Activated B cell treated with CpG ODN at 0.5 μM for 24 hours (primary cell): ENCODE measurements around the gene KLHL2. TPM values are rescaled to one million over a fixed set of nuclear protein-coding genes. Genes with fewer than 3 reads are reported as not detected.

Source experiments
- ATAC-seq: fragments of 200-7000 bp; cut with Tn5 transposase; one replicate; pipeline ENCODE4 v1.10.0; 2021; ENCODE audit warnings: low read depth, mild to moderate bottlenecking, moderate library complexity
- CTCF ChIA-PET: fragments of 350-600 bp; sonication (Branson Sonifier 250); formaldehyde crosslinking; loops from one replicate; lab custom pipeline; 2021; ENCODE audit warnings: antibody characterized with exemption; lab: Charles Lee
- POLR2A ChIA-PET: fragments of 350-600 bp; sonication (Branson Sonifier 250); formaldehyde crosslinking; loops from one replicate; lab custom pipeline; 2021; ENCODE audit warnings: antibody characterized with exemption; lab: Charles Lee
- DNase-seq: peaks from one replicate; pipeline ENCODE4 v3.0.0; 2022
- H3K27ac Mint-ChIP-seq: one replicate; pipeline ENCODE4 v1.8.0; 2020; ENCODE audit warnings: mixed read lengths
- H3K27me3 Mint-ChIP-seq: one replicate; pipeline ENCODE4 v1.8.0; 2021; ENCODE audit warnings: mixed read lengths
- H3K36me3 Mint-ChIP-seq: one replicate; pipeline ENCODE4 v1.8.0; 2021; ENCODE audit warnings: low read depth, mixed read lengths
- H3K4me1 Mint-ChIP-seq: one replicate; pipeline ENCODE4 v1.8.0; 2021; ENCODE audit warnings: mixed read lengths
- H3K4me3 Mint-ChIP-seq: one replicate; pipeline ENCODE4 v1.8.0; 2020; ENCODE audit warnings: mild to moderate bottlenecking, mixed read lengths
- H3K9me3 Mint-ChIP-seq: one replicate; pipeline ENCODE4 v1.8.0; 2020; ENCODE audit warnings: mixed read lengths
- intact Hi-C: fragments of 100-400 bp; cut with micrococcal nuclease; formaldehyde crosslinking; loops from one replicate; pipeline ENCODE4 v1.15.1; 2024
- total RNA-seq: library from RNA; stranded (reverse); gene quantifications from 2 replicates; pipeline ENCODE4 v1.2.3, GENCODE V29; 2022
- TF ChIP-seq, protein P1 (sequence below): fragments of 200-600 bp; IDR thresholded peaks from one replicate; pipeline ENCODE4 v1.8.0; 2022; ENCODE audit warnings: antibody characterized with exemption, mild to moderate bottlenecking

KLHL2 gene
- total RNA-seq, 1 donor from 2014 or later: 21.9 TPM

DNA sequence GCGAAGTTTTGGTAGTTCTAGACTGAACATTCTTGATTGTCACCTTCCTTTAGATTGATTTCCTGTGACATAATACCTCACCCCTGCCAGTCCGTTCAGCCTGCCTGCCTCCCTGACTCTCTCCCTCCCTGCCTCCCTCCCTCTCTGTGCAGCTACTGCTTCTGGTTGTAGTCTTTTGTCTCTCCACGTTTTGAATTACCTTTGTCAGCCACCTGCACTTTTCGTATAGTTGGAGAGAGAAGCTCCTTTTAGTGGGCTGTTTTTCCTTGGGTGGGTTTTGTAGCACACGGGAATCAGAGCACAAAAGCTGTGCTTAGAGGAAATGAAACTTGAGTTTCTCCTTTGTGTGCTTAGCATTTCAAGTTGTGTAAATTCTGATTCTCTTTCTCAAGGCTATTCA lies 87.5 kb downstream of the KLHL2 start:
- Mint-ChIP-seq H3K27me3 (no peaks in the 10 kb centered on the region), H3K9me3 (no peaks in the 10 kb centered on the region), H3K36me3 (peaks cover 37% of the 10 kb centered on the region), H3K4me1 (peaks cover 34% of the 10 kb centered on the region), H3K27ac (peak overlapping the region; percentile 91), H3K4me3 (peak overlapping the region; percentile 82)
- ATAC-seq (peak; percentile 93), DNase-seq (no peak)
- CTCF ChIA-PET: no interaction called here
- intact Hi-C loops: loop anchor here (1.0 to 5.0 kb wide), 4 partner anchors 20 to 88 kb away; partner anchors contain the start of genes KLHL2 and MSMO1
- TF ChIP-seq, protein P1, sequence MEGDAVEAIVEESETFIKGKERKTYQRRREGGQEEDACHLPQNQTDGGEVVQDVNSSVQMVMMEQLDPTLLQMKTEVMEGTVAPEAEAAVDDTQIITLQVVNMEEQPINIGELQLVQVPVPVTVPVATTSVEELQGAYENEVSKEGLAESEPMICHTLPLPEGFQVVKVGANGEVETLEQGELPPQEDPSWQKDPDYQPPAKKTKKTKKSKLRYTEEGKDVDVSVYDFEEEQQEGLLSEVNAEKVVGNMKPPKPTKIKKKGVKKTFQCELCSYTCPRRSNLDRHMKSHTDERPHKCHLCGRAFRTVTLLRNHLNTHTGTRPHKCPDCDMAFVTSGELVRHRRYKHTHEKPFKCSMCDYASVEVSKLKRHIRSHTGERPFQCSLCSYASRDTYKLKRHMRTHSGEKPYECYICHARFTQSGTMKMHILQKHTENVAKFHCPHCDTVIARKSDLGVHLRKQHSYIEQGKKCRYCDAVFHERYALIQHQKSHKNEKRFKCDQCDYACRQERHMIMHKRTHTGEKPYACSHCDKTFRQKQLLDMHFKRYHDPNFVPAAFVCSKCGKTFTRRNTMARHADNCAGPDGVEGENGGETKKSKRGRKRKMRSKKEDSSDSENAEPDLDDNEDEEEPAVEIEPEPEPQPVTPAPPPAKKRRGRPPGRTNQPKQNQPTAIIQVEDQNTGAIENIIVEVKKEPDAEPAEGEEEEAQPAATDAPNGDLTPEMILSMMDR: no peak
- POLR2A ChIA-PET: interaction anchor here (0.7 kb wide), 2 partner anchors 10 to 32 kb away, joined by 3 to 6 read pairs; partner anchors contain the start of gene MSMO1

DNA sequence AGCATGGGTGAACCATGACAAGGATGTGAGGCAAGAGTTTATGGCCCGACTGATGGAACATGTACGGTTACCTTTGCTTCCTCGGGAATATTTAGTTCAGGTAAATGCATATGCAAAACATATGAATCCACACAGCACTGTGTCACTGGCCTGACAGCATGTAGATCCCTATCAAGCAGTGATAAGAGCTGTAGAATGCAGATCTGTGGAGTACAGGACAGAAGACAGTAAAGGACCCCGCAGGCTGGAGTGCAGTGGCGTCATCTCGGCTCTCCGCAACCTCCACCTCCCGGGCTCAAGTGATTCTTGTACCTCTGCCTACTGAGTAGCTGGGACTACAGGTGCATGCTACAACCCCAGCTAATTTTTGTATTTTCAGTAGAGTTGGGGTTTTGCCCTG lies 90.3 kb downstream of the KLHL2 start:
- peaks cover 36% of the 10 kb centered on the region for H3K36me3 Mint-ChIP-seq
- H3K4me3 Mint-ChIP-seq: no peak overlapping the region
- H3K4me1 Mint-ChIP-seq: peaks cover 39% of the 10 kb centered on the region
- POLR2A ChIA-PET: no interaction called here
- no peaks in the 10 kb centered on the region for H3K9me3 Mint-ChIP-seq
- no peak for DNase-seq
- no peaks in the 10 kb centered on the region for H3K27me3 Mint-ChIP-seq
- TF ChIP-seq, protein P1: no peak
- CTCF ChIA-PET: no interaction called here
- intact Hi-C loops: loop anchor here (5.0 kb wide), 1 partner anchor 40 kb away; no protein-coding TSS in a partner anchor
- ATAC-seq: no peak
- no peak overlapping the region for H3K27ac Mint-ChIP-seq

DNA sequence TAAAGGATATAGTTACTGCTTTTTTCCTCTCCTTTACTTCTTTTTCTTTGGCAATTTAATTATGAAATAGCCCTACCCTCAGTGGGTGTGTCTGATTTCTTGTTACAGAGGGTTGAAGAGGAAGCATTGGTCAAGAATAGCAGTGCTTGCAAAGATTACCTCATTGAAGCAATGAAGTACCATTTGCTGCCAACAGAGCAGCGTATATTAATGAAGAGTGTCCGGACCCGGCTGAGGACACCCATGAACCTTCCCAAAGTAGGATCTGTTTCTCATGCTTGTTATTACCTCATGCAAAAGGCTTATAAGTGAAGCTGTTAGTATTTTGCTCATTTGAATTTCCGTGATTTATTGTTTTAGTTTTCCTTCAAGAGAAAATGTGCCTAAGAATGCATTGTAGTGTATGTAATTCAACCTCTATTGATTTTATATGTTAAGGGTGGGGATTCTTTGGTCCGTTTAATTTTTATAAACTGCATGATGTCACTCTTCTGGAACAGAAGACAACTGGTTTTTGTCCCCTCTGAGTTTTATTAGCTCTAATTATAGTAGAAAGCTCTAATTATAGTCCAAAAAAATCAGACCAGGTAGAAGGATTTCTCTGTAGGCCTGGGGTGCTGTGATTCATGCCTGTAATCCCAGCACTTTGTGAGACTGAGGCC lies 92.2 kb downstream of the KLHL2 start:
- ChIA-PET POLR2A (no interaction called here), CTCF (no interaction called here)
- no peak overlapping the region for H3K4me3 Mint-ChIP-seq
- DNase-seq (no peak), ATAC-seq (no peak)
- no peaks in the 10 kb centered on the region for H3K9me3 Mint-ChIP-seq
- H3K4me1 Mint-ChIP-seq: peaks cover 32% of the 10 kb centered on the region
- H3K36me3 Mint-ChIP-seq: peaks cover 44% of the 10 kb centered on the region
- H3K27ac Mint-ChIP-seq: no peak overlapping the region
- TF ChIP-seq, protein P1: no peak
- H3K27me3 Mint-ChIP-seq: no peaks in the 10 kb centered on the region
- intact Hi-C loops: loop anchor here (5.0 kb wide), 1 partner anchor 42 kb away; no protein-coding TSS in a partner anchor

DNA sequence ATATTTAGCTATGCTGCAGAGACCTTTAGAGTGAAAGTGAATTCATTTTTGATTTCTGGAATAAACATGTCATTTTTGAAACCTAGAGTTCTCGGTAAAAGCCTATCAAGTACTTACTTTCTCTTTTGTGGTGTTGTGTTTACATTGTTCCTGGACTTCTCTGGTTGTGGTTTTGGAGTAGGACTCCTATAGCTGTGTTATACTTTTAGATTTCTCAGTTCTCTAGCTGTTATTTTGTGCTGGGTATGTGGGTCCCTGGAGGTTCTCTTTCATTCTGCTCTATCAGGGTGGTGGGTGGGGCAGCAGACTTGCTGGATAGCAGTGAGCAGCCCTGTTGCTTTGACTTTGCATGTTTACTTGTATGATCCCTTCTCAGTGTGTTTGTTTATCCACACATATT lies 94.5 kb downstream of the KLHL2 start:
- H3K27ac Mint-ChIP-seq: peak overlapping the region; percentile 2
- no peaks in the 10 kb centered on the region for H3K9me3 Mint-ChIP-seq
- intact Hi-C loops: no loop called here
- ATAC-seq (peak; percentile 49), DNase-seq (no peak)
- peaks cover 47% of the 10 kb centered on the region for H3K36me3 Mint-ChIP-seq
- CTCF ChIA-PET: no interaction called here
- peak overlapping the region; percentile 42 for H3K4me3 Mint-ChIP-seq
- no peaks in the 10 kb centered on the region for H3K27me3 Mint-ChIP-seq
- TF ChIP-seq, protein P1: no peak
- peaks cover 14% of the 10 kb centered on the region for H3K4me1 Mint-ChIP-seq
- POLR2A ChIA-PET: no interaction called here

DNA sequence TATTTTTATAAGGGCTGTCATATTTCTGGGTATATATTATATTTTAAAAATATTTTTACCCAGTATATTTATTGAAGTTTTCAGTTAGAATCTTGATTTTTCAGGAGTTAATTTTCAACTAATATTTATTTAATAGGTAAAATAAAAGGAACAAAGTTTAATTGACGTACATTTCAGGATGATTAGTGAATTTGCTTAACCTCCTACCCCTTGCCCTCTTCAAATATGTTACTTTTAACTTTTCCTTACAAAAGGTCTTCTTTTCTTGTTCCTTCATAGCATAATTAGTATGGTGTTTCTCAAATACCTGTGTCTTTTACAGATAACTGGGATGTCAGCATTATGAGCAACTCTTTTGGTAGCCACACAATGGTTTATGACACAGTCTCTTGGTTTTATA lies 95.3 kb downstream of the KLHL2 start:
- Mint-ChIP-seq H3K27ac (no peak overlapping the region), H3K36me3 (peaks cover 47% of the 10 kb centered on the region), H3K4me1 (peaks cover 14% of the 10 kb centered on the region), H3K9me3 (no peaks in the 10 kb centered on the region), H3K27me3 (no peaks in the 10 kb centered on the region), H3K4me3 (no peak overlapping the region)
- ChIA-PET CTCF (no interaction called here), POLR2A (no interaction called here)
- ATAC-seq: no peak
- intact Hi-C loops: no loop called here
- no peak for DNase-seq
- TF ChIP-seq, protein P1: no peak
